HG03103 (cell line): Measurements from ENCODE around the gene ROMO1.
"Not testable (repeated sequence)": the region's sequence is repeated elsewhere in the genome, so short reads cannot be mapped to it uniquely, and the experiment has no call there.

ENCODE experiments used
- ATAC-seq: cut with Tn5 transposase; IDR thresholded peaks from one replicate; pipeline ENCODE4 v1.9.1; 2021; ENCODE audit warnings: low read depth; ENCODE audit not compliant: unreplicated experiment

The ROMO1 gene

DNA sequence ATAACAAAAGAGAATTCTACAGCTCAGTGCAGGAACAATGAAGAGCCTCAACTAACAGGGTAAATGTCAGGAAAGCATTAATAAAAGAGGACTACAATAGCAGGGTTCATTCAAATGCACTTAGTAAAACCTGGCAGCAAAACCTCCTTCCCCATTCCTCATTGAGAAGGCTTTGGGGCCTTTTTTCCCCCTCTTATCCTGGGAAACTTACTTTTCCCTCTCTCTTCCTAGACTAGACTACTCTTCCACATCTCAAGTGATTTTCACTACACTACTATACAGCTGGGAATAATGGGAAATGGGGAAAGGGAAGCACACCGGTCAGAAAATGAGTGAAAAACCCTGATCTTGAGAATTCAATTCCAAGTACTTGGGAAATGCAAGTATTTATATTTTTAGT lies 10.1 kb downstream of the ROMO1 start:
- no peak for ATAC-seq

DNA sequence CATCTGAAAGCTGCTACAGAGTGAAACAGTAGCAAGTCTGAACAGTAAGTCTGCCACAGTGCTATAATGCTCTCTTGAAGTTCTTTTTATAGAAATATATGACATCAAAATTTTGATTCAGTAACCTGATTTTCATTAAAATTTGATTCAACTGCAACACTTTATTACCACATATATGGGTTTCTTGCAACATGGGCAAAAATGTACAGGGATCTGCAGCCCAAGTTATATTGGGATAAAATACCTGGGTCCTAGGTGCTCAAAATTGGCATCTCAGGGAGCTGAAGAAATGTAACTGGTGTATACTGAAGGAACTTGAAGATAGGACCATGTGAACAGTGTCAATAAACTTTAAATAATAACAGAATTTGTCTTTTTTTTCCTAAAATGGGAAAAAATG lies 10.8 kb downstream of the ROMO1 start:
- ATAC-seq: no peak

- no peak for ATAC-seq
Measured at GRCh38 chr20:35710884-35711587, 11.8 kb downstream of the ROMO1 start.

- ATAC-seq: no peak
Measured at GRCh38 chr20:35711588-35712209, 12.5 kb downstream of the ROMO1 start.

DNA sequence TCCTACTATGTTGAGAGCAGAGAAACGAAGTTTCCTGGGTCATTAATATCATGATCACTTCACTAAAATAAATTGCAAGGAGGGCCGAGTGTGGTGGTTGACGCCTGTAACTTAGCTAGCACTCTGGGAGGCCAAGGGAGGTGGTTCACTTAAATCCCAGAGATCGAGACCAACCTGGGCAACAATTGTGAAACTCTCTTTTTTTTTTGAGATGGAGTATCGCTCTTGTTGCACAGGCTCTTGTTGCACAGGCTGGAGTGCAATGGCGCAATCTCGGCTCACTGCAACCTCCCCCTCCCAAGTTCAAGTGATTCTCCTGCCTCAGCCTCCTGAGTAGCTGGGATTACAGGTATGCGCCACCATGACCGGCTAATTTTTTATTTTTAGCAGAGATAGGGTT lies 13.9 kb downstream of the ROMO1 start:
- ATAC-seq: not testable (repeated sequence)

- no peak for ATAC-seq
Measured at GRCh38 chr20:35714127-35714526, 14.9 kb downstream of the ROMO1 start.

GRCh38 chr20:35715652-35716051 lies 16.4 kb downstream of the ROMO1 start:
- no peak for ATAC-seq

DNA sequence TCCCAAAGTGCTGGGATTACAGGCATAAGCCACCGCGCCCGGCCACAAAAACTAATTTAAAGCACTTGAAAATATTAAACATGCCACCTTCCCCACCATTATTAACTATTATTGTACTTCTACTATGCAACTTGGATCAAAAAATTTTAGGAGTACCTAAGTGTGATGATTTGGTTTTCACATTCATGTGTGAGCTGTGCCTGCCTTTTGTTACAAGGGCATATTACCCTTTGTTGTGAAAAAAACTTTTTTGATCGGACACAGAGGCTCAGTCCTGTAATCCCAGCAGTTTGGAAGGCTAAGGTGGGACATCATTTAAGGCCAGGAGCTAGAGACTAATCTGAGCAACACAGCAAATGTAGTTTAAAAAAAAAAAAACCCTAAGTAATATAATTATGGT lies 17.1 kb downstream of the ROMO1 start:
- ATAC-seq: no peak

GRCh38 chr20:35718321-35718720 lies 19.1 kb downstream of the ROMO1 start:
- not testable (repeated sequence) for ATAC-seq

DNA sequence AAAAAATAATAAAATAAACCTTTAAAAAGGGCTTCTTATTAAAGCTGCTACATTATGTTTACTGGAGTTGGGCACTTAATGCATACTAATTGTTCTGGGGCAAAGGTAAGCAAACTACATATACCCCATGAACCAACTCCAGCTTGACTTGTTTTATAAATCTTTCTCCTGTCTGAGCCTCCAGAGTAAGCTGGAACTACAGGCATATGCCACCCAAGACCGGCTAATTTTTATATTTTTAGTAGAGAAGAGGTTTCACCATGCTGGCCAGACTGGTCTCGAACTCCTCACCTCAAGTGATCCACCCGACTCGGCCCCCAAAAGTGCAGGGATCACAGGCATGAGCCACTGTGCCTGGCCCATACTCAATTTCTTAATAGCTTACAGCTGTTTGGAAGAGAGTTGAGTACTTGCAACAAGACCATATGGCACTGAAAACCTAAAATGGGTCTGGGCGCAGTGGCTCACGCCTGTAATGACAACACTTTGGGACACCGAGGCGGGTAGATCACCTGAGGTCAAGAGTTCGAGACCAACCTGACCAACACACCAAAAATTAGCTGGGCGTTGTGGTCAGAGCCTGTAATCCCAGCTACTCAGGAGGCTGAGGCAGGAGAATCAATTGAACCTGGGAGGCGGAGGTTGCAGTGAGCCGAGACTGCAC lies 19.9 kb downstream of the ROMO1 start:
- no peak for ATAC-seq

- ATAC-seq: no peak
Measured at GRCh38 chr20:35719717-35720116, 20.5 kb downstream of the ROMO1 start.

DNA sequence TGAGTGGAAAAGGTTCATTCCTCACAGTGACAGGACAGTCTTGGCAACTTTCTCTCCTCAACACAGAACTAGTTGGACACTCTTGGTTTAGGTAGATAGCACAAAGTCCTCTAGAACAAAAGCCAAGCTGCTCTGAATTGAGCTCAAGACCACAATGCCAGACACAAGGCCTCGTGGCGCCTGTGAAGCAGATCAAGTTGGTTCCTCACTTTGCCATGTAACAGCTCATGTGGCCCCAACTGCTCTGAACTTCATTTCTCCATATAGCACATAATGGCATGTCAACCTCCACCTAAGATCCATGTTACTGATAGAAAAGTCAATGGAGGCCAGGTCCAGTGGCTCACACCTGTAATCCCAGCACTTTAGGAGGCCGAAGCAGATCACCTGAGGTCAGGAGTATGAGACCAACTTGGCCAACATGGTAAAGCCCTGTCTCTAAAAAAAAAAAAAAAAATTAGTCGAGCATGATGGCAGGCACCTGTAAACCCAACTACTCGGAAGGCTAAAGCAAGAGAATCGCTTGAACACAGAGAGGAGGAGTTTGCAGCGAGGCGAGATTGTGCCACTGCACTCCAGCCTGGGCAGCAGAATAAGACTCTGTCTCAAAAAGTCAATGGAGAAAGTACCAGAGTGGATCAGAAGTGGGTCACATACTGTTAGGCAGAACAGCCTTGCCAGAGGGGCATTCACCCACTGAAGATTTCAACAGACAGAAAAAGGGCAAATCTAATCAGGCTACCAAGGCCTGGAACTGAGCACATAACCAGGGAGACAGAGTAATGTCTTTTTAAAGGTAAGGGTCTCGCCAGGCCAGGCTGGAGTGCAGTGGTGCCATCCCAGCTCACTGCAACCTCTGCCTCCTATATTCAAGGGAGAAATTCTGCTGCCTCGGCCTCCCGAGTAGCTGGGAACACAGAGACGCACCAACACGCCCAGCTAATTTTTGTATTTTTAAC lies 21.2 kb downstream of the ROMO1 start:
- ATAC-seq: no peak

- no peak for ATAC-seq
Measured at GRCh38 chr20:35721219-35721618, 22.0 kb downstream of the ROMO1 start.

DNA sequence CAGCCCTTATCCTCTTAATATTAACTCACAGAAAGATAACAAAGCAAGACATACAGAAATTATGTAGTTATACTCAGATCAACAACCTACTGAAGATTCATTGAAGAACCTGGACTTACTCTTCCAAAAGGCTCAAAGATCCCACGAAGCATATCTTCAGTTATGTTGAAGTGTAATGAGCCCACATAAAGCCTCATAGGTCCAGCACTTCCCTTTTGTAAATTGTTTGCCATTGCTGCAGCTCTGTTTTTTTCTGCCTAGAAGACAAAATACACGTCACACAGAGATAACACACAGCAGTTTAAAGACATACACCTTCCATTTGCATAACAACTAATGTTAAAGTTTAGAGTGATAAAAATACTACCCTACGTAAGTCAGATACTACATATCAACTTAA lies 22.4 kb downstream of the ROMO1 start:
- ATAC-seq: no peak

- ATAC-seq: not testable (repeated sequence)
Measured at GRCh38 chr20:35723275-35723639, 24.1 kb downstream of the ROMO1 start.

DNA sequence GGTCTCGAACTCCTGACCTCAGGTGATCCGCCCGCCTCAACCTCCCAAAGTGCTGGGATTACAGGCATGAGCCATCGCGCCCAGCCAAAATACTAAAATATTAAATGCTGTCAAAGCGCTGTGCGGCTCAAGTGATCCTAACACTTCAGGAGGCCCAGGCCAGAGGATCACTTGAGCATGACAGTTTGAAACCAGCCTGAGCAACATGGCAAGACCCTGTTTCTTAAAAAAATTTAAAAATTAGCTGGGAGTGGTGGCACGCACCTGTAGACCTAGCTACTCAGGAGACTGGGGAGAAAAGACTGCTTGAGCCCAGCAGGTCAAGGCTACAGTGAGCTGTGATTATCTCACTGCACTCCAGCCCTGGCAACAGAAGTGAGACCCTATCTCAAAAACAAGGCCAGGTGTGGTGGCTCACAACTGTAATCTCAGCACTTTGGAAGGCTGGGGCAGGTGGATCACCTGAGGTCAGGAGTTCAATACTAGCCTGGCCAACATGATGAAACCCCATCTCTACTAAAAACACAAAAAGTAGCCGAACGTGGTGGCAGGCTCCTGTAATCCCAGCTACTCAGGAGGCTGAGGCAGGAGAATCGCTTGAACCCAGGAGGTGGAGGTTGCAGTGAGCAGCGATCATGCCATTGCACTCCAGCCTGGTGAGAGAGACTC lies 24.6 kb downstream of the ROMO1 start:
- ATAC-seq: not testable (repeated sequence)

DNA sequence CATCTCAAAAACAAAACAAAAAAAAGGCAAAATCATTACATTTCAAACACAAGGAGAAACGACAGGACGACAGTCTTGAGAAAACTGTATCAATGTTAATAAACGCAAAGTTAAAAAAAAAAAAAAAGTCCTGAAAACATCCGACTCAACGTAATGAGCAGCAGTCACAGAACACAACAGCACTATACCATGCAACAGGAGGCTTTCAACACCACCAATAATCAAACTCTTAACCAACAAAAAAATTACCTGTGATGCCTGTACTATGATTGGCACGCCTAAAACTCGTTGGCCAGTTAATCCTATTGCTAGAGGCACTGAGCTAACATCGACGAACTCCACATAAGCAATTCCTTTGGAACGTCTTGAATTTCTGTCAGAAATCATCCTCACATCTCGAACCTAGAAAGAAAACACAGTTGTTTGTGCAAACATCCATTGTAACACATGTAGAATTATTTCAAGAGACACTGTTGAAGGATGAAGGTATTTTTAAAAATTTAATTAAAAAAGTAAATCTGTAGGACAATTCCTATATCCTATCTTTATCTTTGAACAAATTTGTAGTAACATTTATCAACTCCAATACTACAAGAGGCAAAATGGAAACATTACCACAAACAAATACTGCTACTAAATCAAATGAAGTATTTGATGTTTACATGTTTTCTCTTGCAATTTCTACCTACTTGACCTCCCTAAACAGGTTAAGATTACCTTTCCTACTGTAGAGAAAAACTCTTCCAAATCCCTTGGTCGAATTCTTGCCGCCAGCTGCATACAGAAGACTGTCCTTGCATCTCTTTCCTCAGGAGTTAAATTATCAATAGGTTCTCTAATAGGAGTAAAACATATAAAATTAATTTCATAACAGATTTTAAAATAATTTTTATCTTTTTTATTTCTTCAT lies 25.4 kb downstream of the ROMO1 start:
- ATAC-seq: no peak

DNA sequence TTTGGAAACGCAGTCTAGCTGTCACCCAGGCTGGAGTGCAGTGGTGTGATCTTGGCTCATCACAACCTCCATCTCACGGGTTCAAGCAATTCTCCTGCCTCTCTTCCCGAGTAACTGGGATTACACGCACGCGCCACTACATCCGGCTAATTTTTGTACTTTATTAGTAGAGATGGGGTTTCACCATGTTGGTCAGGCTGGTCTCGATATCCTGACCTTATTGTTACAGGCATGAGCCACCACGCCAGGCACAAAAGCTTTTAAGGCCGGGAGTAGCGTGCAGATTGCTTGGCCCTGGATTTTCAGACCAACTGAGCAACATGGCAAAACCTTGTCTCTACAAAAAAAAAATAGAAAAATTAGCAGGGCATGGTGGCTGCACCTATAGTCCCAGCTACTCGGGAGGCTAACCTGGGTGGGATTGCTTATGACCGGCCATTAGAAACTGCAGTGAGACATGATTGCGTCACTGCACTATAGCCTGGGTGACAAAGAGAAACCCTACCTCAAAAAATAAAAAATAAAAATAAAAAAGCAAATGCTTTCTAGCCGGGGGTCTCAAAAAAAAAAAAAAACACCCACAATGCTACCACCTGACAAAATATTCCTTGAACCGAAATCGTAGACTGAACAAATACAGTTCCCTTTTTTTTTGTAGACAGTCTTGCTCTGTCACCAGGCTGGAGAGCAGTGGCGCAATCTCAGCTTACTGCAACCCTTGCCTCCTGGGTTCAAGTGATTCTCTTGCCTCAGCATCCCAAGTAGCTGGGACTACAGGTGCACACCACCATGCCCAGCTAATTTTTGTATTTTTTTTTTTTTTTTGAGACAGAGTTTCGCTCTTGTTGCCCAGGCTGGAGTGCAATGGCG lies 27.9 kb downstream of the ROMO1 start:
- no peak for ATAC-seq
